HG02884 (cell line): ENCODE measurements around the gene RPS6KA6.
A peak's percentile ranks its signal among the peaks of the same experiment; 100 is the strongest.

Source experiments
- ATAC-seq: cut with Tn5 transposase; IDR thresholded peaks from one replicate; pipeline ENCODE4 v1.9.1; 2021; ENCODE audit warnings: mild to moderate bottlenecking, moderate library complexity; ENCODE audit not compliant: unreplicated experiment

RPS6KA6 gene

DNA sequence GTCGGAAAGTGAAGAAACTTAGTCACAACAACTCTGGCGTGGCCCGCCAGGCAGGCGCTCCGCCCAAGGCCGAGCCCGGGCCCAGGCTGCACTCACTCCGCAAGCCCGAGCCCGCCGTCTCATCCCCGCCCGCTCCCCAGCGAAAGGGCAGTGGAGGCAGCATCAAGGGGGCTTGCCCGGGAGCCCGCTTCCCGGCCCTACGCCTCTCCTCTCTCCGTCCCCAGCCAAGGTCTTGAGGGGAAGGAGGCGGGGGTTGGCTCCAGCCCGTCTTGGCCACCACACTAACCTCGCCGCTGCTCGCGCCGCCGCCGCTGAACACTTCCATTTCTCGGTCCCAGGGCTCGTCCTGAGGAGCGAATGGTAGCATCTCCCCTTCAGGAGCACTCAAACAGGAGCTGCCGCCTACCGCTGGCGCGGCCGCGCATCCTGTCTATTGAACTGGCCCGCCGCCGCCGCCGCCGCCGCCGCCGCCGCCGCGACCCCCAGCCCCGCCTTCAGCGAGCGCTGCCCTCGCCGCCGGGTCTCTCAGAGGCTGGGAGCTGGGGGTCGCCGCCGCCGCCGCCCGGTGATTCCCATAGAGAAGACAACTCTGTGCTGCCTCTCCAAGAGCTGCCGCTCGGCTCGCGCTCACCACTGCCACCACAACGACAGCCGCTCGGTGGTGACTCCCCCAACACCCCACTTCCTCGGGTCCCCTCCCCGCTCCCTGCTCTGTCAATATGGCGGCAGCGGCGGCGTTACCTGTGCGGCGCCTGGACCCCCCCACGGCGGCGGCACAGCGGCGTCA, at the start of gene RPS6KA6:
TSS of gene RPS6KA6 (minus strand) at position 667 of the 787 bp plus-strand sequence. CDS start at position 367, 300 bp downstream.
- peak; percentile 52 for ATAC-seq

DNA sequence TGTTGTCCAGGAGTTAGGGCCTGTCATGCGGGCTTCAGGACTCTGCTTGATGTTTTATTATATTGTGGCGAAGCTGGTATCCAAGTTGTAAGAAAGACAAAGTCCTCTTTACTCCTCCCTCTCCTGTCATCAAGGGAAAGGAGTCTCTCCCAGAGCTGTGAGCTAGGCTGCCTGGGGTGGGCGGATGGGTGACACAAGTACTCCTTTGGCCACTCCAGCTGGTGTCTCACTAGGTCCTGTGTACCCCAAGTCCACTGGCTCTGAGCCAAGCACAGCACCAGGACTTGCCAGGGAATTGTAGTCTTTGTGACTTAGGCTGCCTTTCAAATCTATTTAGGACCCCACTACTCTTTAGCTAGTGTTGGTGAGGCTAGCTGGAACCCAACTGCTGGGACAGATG, 36.7 kb upstream of the RPS6KA6 start:
- ATAC-seq: no peak

DNA sequence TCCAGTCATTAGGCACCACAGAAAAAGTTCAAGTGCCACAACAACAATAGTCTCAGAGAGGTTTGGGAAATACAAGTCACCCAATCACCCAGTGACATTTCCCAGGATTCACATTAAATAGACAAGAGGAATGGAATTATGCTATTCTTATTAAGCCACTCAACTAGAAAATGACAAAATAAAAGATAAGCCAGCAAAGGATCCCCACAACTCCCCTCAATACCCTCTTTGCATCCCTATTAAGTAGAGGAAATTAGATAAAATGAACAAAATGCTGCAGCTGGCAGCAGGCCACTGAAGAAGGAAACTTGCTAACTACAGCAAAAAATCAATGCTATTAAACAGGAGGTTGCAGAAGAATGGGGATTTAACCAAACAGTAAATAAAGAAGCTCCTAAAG, 35.3 kb upstream of the RPS6KA6 start:
- ATAC-seq: no peak

DNA sequence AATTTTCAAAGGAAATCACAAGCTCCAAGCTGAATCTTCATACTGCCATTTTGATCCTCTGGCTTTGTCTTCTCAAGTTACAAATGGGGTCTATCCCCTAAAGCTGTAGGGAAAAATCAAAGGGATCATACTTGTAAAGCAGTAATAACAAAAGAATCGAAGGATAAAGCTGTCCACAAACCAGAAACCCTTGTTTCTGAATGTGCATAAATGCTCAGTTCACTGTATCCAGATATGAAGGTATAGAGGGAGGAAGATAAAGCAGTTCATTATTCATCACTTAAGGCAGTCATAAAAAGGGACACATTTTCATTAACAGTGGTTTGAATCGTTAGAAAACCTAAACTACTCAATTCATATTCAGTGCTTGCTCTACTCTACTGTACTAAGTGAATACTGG, 33.2 kb upstream of the RPS6KA6 start:
- ATAC-seq: no peak

DNA sequence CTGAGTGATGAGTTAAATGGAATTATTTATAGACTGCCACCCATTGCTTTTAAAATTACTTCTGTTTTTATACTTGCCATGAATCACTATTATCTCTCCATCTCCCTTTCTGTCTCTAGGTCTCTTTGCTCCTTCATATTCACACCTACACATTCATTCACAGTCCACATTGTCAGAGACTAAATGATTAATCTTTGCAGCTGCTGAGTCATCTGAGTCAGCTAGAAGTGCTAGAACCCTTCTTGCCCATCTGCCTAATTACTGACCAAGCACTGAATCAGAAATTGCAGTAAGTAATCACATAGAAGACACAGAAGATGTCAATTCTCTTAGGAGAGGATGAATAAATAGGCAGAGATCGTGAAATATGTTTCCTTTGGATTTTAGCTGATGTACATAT, 31.6 kb upstream of the RPS6KA6 start:
- ATAC-seq: no peak

DNA sequence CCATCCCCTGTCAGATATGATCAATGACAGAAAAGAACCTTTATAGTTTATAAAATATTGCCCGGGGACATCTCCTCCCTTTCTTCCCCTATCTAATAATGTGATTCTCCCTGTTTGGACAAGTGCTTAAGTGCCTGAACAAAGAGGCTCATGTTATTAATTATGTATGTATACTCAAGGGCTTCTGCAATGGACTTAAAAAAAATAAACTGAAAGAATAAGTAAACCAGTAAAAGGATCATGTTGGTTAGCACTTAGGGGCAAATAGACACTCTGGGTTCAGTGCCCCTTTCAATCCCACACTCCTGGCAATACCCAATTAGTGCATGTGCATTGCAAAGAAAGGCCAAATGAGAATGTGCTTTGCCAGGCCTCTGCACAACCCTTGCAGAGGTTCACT, 30.7 kb upstream of the RPS6KA6 start:
- no peak for ATAC-seq

DNA sequence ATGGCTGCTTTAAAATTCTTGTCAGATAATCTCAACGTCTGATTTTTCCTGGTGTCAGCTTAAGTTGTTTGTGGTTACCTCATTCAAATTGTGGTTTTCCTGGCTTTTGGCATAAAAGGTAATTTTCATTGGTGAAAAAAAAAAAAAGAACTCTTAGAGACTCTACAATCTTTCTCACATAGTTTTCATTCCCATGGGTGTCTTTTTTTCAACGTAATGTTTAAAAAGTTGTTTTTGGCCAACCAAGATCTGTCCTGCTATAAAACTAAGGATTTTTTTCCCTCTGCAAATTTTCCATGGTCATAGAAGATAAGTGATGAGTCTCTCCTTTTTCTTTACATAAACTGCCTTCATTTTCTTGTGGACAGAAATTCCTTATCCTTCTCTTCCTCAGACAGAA, 28.9 kb upstream of the RPS6KA6 start:
- no peak for ATAC-seq

DNA sequence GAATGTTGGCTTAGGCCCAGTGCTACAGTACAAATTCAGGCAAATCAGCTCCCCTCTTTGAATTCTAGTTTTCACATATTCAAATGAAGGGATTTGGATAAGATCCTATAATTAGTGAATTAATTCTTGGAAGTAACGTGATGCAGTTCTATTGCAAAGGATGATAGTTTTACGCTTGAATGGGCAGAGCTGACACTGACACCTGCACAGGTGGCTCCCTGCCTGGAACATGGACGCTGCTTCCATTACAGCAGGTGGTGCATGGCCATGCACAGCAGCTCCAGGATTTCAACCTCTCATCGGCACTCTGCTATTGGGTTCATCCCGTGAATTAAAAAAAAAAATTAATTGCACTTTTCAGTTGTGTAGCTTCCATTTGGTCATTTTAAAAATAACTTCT, 28.4 kb upstream of the RPS6KA6 start:
- no peak for ATAC-seq

DNA sequence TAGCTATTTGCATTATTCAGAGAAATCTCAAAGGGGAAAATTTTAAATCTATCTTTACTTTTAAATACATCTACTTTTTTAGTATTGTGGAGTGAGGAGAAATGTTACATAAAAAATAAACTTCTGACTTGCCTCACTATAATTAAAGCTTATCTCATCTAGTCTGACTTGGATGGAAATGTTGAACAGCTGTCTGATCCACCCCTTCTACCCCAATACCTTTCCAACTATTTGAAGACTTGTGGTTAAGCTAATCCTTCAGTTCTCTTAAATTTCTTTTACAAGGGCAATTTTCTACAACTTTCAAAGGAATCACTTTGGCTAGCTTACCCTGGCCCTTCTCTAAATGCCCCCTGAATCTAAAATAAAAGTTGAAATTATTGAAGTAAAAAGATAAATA, 17.3 kb upstream of the RPS6KA6 start:
- no peak for ATAC-seq

DNA sequence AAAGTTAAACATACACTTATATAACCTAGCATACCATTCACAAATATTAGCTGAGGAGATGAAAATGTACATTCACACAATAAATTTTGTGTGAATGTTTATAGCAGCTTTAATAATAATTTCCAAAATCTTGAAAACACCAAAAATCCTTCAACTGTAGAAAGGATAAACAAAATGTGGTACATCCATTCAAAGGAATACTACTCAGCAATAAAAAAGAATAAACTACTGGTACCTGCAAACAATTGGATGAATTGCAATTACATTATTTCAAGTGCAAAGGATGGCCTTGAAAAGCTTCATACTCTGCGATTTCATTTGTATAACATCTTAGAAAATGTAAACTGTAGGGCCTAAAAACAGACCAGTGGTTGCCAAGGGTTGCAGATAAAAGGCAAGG, 11.7 kb upstream of the RPS6KA6 start:
- ATAC-seq: no peak

DNA sequence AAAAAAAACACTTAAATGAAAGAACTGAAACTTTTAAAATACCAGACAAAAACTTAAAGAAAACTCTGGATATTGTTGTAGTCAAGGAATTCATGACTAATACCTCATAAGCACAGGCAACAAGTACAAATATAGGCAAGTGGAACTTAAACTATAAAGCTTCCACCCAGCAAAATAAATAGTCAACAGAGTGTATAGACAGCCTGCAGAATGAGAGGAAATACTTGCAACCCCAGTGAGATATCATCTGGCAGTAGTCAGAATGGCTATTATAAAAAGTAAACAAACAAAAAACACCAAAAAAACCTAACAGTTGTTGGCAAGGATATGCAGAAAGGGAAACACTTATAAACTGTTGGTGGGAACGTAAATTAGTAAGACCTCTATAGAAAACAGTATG, 9.6 kb upstream of the RPS6KA6 start:
- no peak for ATAC-seq

DNA sequence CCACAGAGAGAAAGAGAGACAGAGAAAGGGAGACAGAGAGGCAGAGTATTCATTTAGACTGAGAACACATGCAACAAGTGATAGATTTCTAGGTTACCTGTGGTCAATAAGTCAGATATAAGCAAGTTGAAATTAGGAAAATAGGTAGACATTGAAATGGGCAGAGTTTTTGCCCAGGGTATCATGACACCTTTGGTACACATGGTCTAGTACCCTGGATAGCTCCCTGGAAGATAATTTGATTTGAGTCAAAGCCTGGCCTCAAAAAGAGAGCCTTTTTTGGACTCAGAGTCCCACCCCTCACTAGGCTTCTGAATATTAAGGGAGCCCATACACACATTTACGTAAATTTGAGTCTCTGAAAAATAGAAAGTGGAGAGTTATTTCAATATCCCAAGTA, 4.0 kb upstream of the RPS6KA6 start:
- no peak for ATAC-seq

DNA sequence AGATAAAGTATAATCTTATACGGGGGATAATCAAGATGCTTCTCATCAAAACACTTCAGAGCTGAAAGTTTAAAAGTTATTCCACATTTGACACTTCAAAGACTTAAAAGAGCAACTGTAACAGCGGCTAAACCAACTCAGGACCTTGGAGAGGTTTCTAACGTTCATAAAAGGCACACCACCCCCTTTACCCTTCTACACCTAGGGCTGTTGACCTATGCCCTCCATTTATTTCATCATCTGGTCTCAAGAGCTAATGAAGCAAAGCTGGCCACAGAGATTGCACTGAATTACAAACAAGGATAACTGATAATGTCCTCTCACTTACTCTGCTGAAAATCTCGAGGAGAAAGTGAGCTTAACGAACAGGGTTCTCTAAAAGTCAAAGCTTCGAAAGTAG, 1.1 kb upstream of the RPS6KA6 start:
- no peak for ATAC-seq

DNA sequence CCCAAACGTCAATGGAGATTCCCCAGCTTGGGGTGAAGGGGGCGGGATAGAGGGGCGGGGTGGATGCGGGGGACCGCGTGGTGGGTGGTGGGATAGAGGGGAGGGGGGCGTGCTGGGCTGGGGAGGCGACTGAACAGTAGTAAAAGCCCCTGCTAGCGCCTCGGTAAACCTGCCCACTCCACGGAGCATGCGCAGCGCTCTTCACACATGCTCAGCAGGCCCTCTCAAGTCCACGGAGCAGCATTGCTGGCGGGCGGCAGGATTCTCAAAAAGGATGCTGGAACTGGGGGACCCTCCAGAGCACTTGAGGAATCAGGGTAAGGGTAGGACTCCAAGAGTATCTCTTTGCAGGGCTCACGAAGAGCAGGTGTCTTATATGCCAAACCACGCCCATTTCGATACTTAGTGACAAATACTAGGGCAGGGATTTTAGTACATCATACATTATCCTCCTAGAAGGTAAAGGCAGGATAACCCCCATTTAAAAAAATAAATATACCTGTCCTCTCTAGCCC, 378 bp upstream of the RPS6KA6 start:
- ATAC-seq: peak; percentile 54

DNA sequence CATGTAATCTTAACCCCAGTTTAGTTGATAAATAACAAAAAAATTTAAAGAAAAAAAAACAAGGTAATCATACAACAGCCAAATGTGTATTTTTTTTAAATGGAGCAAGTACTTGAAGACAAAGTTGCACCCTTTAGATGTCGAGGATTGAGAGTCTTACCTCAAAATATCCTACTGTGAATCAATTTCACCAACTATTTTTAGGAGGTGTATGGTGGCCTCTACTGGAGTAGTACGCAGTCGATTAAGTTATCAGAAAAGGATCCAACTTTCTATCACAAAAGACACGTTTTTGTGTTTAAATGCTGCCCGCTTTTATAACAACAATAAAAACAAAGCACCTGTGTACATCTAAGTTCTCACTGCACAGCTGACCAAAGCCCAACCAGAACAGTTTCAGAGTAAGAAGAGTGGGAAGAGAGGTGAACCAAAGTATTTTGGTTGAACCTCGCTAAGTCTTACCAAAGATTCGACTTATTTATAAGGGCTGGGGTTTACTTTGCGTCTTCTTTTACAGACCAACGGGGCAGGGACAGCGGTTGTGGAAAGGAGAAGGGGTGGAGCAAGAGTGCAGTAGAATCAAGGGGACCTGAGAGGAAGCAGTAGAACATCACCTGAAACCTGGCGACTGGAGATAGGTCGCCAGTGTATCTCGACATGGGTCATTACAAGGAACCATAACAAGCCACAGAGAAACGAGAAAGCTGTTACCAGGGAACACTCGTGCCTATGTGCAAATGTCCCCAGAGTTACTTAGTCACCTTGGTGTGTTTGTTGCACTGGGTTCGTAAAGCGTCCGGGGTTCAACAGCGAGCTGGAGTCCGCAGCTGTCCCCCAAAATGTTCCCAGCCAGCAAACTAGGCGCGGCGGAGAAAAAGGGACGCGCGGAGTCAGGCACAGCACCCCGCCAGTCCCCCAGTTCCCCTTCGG, 1.1 kb downstream of the RPS6KA6 start:
- ATAC-seq: peak; percentile 32

DNA sequence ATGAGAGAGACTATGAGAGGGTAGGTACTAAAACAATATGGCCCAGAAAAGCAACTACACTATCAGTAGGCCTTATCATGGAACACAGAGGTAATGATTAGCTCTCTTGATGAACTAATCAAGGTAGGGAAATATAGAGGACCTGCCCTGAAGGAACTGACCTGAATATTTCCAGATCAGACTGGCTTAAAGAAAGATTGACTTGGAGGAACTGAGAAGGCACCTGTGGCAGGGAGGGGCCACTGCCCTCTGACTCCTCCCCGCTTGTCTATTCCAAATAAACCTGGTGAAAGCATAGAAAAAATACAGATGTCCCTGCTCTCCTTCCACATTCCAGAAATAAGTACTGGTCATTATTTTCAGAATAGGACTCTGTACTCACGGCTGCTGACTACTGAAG, 5.5 kb downstream of the RPS6KA6 start:
- no peak for ATAC-seq

DNA sequence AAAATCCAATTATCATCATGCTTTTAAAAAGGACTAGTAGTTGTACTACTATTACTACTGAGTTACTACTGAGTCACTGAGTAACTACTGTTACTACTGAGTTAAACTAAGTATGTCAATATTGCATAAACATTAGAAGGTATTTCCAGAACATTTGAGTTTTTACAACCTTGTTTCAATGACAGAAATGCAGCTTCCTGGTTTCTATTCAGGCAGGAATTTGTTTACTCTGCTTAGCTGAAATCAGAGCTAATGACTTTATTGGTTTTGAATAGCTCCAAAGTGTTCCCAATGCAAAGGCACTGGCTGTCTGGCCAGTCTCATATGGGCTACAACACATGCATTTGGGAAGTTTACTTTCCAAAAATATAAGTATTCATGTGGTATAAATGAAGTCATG, 12.0 kb downstream of the RPS6KA6 start:
- ATAC-seq: no peak

DNA sequence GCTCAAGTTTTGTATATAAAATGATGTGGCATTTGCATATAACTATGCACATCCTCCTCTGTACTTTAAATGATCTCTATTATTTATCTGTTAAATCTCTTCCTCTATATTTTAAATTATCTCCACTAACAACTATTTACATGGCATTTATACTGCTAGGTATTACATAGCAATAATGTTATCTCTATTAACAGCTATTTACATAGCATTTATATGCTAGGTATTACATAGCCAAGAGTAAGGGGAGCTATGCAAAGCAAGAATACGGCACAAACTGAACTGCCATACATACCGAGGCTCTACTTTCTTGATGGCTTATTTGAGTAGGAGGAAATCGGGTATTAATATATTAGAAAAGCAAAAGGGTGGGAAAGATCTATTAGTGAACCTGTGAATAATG, 12.7 kb downstream of the RPS6KA6 start:
- no peak for ATAC-seq

DNA sequence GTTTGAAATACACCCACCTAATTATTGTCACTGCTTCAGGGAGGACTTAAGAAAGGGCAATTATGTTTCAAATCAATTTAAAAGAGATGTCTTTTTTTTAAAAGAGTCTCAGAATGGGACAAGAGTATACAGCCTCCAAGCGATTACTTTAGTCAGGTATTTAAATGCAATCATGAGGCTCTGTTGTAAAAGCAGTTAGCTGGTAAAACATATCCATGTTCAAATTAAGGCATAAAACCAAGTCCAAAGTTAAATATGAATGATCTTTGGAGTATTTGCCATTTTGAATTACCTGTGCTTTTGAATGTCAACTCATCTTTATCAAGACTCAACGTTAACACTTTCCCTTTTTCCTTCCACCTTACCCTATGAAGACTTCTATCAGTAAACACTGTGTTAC, 13.7 kb downstream of the RPS6KA6 start:
- ATAC-seq: no peak

DNA sequence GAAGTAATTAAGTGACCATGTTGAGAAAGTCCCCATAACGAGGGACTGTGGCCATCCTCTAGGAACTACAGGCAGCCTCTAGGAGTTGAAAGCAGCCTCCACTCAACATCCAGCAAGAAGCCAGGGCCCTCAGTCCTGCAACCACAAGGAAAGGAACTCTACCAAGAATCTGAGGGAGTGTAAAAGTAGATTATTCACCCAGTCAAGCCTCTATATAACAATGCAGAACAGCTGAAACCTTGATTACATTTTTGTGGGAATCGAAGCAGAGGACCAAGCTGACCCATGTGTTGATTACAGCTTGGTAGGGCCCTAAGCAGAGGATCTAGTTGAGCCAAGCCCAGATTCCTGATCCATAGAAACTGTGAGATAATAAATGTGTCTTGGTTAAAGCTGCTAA, 17.1 kb downstream of the RPS6KA6 start:
- ATAC-seq: no peak

DNA sequence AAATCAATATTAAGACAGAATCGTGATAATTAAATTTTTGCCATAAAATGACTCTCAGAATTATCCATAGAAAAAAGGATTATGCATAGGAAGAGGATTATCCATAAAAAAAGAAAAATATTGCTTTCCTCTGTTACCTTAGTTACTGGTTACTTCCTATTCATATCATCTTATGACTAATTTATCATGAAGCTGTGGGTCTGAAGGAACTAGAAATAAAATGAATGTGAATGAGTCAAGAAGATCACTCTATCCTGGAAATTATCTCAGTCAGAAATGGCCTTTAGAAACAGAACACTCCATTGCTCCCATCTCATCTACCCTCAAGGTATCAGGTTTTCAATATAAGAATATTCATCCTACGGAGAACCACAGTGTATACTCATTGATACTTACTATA, 19.4 kb downstream of the RPS6KA6 start:
- ATAC-seq: no peak

DNA sequence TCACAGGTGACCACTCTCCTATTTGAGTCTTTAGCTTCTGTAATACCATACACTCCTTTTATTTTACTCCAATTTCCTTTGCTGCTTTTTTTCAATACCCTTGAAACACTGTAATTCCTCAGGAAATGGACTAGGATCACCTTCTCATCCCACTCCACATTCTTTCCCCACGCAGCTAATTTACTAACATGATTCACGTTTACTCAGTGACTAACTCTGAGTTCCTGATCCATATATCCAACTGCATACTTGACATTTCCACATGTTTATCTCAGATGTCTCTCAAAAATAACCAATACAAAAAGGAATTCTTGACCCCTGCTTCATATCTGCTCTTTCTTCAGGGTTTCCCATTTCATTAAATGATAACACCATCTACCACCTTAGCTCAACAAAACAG, 19.9 kb downstream of the RPS6KA6 start:
- ATAC-seq: no peak
